Common myeloid progenitor, CD34-positive (primary cell): ENCODE data around the gene CHRNA7.

ENCODE experiments used
- CTCF ChIA-PET: fragments of 350-600 bp; sonication (Branson Sonifier 250); formaldehyde crosslinking; loops from one replicate; lab custom pipeline; 2021; ENCODE audit warnings: antibody characterized with exemption; lab: Charles Lee
- POLR2A ChIA-PET: fragments of 350-600 bp; sonication (Branson Sonifier 250); formaldehyde crosslinking; loops from one replicate; lab custom pipeline; 2021; ENCODE audit warnings: antibody characterized with exemption; lab: Charles Lee
- DNase-seq, 3 donors: peaks; one replicate each; pipeline versions ENCODE4 v3.0.0 to v3.0.0-alpha.2; 2013
- H3K27ac ChIP-seq, 2 experiments: 1 replicate in 1 of 2; 2 replicates in 1 of 2; pipeline ENCODE4 v1.7.0; 2013; ENCODE audit warnings: inconsistent platforms in 2 of 2, low read length in 2 of 2, mild to moderate bottlenecking in 2 of 2, low read depth in 1 of 2, moderate library complexity in 1 of 2; ENCODE audit not compliant: severe bottlenecking in 2 of 2, insufficient read depth in 1 of 2, poor library complexity in 1 of 2
- H3K27me3 ChIP-seq, 5 experiments: replicated peaks in 2 of 5; 1 replicate in 3 of 5; 2 replicates in 2 of 5; pipeline versions ENCODE4 v1.6.1 to v1.7.0; 2013; ENCODE audit warnings: low read length in 4 of 5, mild to moderate bottlenecking in 2 of 5, moderate library complexity in 2 of 5, inconsistent platforms in 1 of 5; ENCODE audit not compliant: insufficient read depth in 5 of 5, control insufficient read depth in 4 of 5
- H3K36me3 ChIP-seq, 4 experiments: 1 replicate in 2 of 4; 2 replicates in 2 of 4; pipeline versions ENCODE4 v1.6.1 to v1.7.0; 2013; ENCODE audit warnings: low read length in 3 of 4, control low read depth in 1 of 4, mild to moderate bottlenecking in 1 of 4; ENCODE audit not compliant: control insufficient read depth in 4 of 4, insufficient read depth in 4 of 4
- H3K4me1 ChIP-seq, 4 experiments: 1 replicate in 3 of 4; 2 replicates in 1 of 4; pipeline versions ENCODE4 v1.6.1 to v1.7.1; 2013; ENCODE audit warnings: low read length in 3 of 4, mild to moderate bottlenecking in 3 of 4, control low read depth in 1 of 4, inconsistent platforms in 1 of 4, moderate library complexity in 1 of 4; ENCODE audit not compliant: control insufficient read depth in 4 of 4, insufficient read depth in 4 of 4; ENCODE audit errors: control extremely low read depth in 1 of 4
- H3K4me3 ChIP-seq, 7 experiments: 1 replicate in 4 of 7; 2 replicates in 3 of 7; pipeline versions ENCODE4 v1.5.1 to v1.7.0; 2013; ENCODE audit warnings: mild to moderate bottlenecking in 7 of 7, low read length in 6 of 7, moderate library complexity in 6 of 7, inconsistent platforms in 2 of 7, low read depth in 2 of 7, control low read depth in 1 of 7; ENCODE audit not compliant: insufficient read depth in 4 of 7, control insufficient read depth in 1 of 7; ENCODE audit errors: extremely low read depth in 1 of 7
- H3K9me3 ChIP-seq, 5 experiments: 1 replicate in 4 of 5; 2 replicates in 1 of 5; pipeline versions ENCODE4 v1.6.1 to v1.7.1; 2013; ENCODE audit warnings: low read length in 4 of 5, mild to moderate bottlenecking in 2 of 5, inconsistent platforms in 1 of 5, low read depth in 1 of 5, moderate library complexity in 1 of 5; ENCODE audit not compliant: control insufficient read depth in 4 of 5, insufficient read depth in 2 of 5; ENCODE audit errors: control extremely low read depth in 1 of 5
- WGBS: methylation state at CpG from one replicate; pipeline ENCODE4 v1.1.5; 2013; ENCODE audit not compliant: insufficient coverage; 5-methylcytosine and 5-hydroxymethylcytosine counted together

The CHRNA7 gene

DNA sequence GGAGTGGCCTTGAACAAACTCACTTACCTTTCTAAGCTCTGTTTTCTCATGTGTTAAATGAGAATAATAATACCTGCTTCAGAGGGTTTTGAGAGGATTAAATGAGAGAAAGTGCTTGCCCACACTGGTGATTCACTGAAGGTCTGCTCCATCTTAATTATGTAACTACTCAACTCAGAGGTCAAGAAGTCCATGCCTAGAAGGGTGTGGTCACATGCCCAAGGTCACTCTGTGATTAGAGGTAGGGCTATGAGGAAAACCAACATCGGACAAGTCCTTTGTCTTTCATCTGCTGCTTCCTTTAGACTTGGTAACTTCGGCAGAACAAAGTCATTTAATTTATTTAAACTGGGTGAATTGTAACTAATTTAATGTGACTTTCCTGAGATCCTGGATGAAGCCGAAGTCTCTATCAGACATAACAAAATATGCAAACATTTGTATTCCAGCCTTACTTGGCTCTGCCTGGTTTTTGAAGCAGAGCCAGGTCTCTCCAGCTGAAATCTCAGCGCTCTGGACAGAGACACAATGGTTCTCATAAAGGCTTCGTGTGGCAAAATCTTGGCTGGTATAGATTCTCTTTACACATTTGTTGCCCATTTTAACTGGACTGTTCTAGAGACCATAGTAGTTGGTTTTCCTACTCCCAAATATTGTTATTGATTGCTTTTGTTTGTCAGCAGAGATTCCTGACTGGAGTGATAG, 3.0 kb downstream of the CHRNA7 start:
- no peak for DNase-seq
- 97% methylated on average over 4 of the region's 5 CpGs for WGBS
- CTCF ChIA-PET = interaction anchor here (1.8 kb wide), 1 partner anchor 56 kb away, joined by 4 read pairs; no protein-coding TSS in a partner anchor

DNA sequence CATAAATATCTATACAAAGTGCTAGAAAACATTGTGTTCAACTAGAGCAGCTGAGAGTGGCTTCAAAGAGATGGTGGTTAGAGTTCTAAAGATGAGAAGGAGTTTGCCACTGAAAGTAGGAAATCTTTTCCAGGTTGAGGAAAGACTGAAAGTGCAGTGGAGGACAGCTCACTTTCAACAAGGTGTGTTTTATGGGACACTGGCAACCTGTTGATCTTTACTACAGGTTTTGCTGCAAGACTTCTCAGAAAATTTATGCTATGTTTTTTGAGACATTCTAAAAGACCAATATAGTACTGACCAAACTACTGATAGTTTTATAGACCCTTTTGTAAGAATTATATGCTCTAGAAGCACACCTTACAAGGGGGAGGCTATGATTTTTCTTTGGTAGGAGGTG, 3.8 kb downstream of the CHRNA7 start:
- DNase-seq = no peak
- CTCF ChIA-PET = no interaction called here

More for the DNA sequence above, 3.0 kb downstream of the CHRNA7 start:
- Histone ChIP-seq H3K9me3 (no peaks in the 10 kb centered on the region), H3K27ac (no peak overlapping the region), H3K4me1 (peaks cover 3 to 25% (median 15%) of the 10 kb centered on the region in 4 experiments), H3K36me3 (no peaks in the 10 kb centered on the region), H3K27me3 (peaks cover 5 to 24% (median 17%) of the 10 kb centered on the region in 5 experiments), H3K4me3 (no peak overlapping the region)
- POLR2A ChIA-PET = no interaction called here

DNA sequence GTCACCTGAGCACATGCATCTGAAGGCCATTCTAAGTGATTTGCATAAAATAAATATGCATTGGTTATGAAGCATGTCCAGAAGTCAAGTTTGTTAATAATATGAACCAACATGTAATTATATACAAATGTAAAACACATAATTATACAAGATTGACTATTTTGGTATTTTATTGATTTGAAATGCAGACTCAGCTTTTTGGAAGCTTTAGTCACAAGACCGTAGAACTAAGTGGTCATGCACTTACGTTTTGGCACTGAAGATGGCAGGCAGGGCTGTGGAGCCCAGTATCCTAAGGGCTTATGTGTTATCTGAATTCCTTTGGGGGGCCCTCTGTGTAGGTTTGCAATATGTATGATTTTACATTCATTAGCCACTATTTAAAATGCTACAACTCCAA, 5.0 kb downstream of the CHRNA7 start:
- no peak for DNase-seq
- no CpG with 5 or more reads among the region's 2 CpGs for WGBS
- CTCF ChIA-PET = no interaction called here

More for the DNA sequence above, 3.8 kb downstream of the CHRNA7 start:
- H3K36me3 ChIP-seq = no peaks in the 10 kb centered on the region
- H3K4me3 ChIP-seq = no peak overlapping the region
- H3K4me1 ChIP-seq = peaks cover 1 to 22% (median 14%) of the 10 kb centered on the region in 4 experiments
- peaks cover 5 to 23% (median 17%) of the 10 kb centered on the region in 5 experiments for H3K27me3 ChIP-seq
- H3K27ac ChIP-seq = no peak overlapping the region
- no peaks in the 10 kb centered on the region for H3K9me3 ChIP-seq
- POLR2A ChIA-PET = no interaction called here

DNA sequence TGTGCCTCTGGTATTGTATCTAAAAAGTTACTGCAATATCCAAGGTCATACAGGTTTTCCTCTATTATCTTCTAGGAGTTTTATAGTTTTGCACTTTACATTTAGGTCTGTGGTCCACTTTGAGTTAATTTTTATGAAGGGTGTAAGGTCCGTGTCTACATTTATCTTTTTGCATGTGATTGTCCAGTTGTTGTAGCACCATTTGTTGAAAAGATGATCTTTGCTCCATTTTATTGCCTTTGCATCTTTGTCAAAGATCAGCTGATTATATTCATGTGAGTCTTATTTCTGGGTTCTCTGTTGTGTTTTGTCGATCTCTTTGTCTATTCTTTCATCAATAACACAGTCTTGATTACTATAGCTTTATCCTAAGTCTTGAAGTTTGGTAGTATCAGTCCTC, 6.7 kb downstream of the CHRNA7 start:
- DNase-seq = no peak
- peaks cover 0 to 1% (median under 1%) of the 10 kb centered on the region in 4 experiments for H3K4me1 ChIP-seq
- no peaks in the 10 kb centered on the region for H3K36me3 ChIP-seq
- H3K4me3 ChIP-seq = no peak overlapping the region
- WGBS = 100% methylated on average over 1 of the region's 2 CpGs
- CTCF ChIA-PET = interaction anchor here (1.1 to 1.4 kb wide), 2 partner anchors 8 to 59 kb away, joined by 3 to 4 read pairs; no protein-coding TSS in a partner anchor
- peaks cover 2 to 12% (median 4%) of the 10 kb centered on the region in 5 experiments for H3K27me3 ChIP-seq
- H3K9me3 ChIP-seq = no peaks in the 10 kb centered on the region
- no peak overlapping the region for H3K27ac ChIP-seq
- POLR2A ChIA-PET = interaction anchor here (0.6 kb wide), 1 partner anchor 131 kb away, joined by 4 read pairs; no protein-coding TSS in a partner anchor

More for the DNA sequence above, 5.0 kb downstream of the CHRNA7 start:
- Histone ChIP-seq H3K27me3 (peaks cover 5 to 23% (median 14%) of the 10 kb centered on the region in 5 experiments), H3K27ac (no peak overlapping the region), H3K36me3 (no peaks in the 10 kb centered on the region), H3K4me3 (no peak overlapping the region), H3K9me3 (no peaks in the 10 kb centered on the region), H3K4me1 (peaks cover 0 to 12% (median 4%) of the 10 kb centered on the region in 4 experiments)
- POLR2A ChIA-PET = no interaction called here

DNA sequence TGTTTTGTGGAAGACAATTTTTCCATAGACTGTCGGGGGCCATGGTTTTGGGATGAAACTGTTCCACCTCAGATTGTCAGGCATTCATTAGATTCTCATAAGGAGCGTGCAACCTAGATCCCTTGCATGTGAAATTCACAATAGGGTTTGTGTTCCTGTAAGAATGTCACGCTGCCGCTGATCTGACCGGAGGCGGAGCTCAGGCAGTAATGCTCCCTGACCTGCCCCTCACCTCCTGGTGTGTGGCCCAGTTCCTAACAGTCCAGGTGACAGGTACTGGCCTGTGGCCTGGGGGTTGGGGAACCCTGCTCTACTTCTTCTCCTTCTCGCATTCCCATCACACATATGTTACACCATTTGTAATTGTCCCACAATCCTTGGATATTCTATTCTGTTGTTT, 11.0 kb downstream of the CHRNA7 start:
- Histone ChIP-seq H3K36me3 (no peaks in the 10 kb centered on the region), H3K4me1 (peaks cover 0 to 8% (median 5%) of the 10 kb centered on the region in 4 experiments), H3K9me3 (no peaks in the 10 kb centered on the region), H3K27ac (no peak overlapping the region), H3K27me3 (peaks cover 0 to 1% (median 0%) of the 10 kb centered on the region in 5 experiments), H3K4me3 (no peak overlapping the region)
- DNase-seq = no peak
- POLR2A ChIA-PET = no interaction called here
- CTCF ChIA-PET = no interaction called here
- 100% methylated on average over 6 of the region's 7 CpGs for WGBS

DNA sequence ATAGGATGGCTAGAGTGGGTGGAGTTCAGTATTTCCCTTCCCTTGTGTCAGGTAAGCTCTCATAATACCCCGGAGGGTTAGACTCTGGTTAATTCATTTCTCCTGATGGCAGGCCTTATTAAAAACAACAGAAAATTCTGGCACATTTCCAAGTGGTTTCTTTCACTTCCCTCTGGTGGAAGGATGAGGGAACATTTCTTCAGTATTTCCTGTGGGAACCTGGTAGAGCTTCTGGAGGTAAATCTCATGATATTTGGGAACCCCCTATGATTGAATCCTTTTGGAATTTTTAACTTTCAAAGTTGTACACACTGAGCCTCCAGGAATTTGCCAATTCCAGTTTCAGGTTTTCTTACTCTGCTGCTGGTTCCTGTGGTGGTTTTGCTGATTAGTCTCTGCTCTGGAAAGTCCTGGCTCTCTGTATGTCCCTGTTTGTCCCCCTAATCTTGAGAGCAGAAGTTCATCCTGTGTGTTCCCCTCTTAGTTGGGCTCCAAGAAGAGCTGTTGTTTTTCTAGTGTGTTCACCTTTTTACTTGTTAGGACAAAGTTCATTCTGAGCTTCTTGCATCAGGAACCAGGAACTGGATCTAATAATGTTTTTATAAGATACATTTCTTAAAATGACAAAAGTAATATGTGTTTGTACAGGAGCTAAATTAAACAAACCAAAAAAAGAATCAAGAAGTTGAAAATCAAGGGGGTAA, 12.1 kb downstream of the CHRNA7 start:
- WGBS = no CpG with 5 or more reads among the region's 1 CpG
- Histone ChIP-seq H3K36me3 (no peaks in the 10 kb centered on the region), H3K27me3 (no peaks in the 10 kb centered on the region), H3K4me3 (no peak overlapping the region), H3K27ac (no peak overlapping the region), H3K4me1 (peaks cover 0 to 8% (median 5%) of the 10 kb centered on the region in 4 experiments), H3K9me3 (no peaks in the 10 kb centered on the region)
- peak; percentile 29 to 52 (median 44) for DNase-seq
- ChIA-PET POLR2A (no interaction called here), CTCF (interaction anchor here (0.9 to 1.2 kb wide), 3 partner anchors 10 to 110 kb away, joined by 3 to 5 read pairs (median 4); no protein-coding TSS in a partner anchor)

DNA sequence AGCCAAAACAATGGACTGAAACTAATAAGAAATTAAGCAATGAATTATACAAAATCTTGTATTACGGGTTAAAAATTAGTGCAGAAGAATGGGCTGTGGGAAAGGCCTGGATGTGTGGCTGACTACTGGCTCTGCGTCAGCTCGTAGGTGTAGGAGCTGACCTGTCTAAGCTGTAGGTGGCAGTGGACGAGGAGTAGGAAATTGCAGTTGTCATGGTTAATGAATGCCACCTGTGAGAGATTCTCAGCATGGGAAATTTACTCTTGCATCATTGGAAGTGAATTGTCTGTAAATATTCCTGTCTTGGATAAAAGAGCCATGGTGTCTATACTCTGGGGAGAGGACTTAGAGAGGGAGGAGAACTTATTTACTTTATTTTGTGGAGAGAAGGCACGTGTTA, 23.4 kb downstream of the CHRNA7 start:
- POLR2A ChIA-PET = no interaction called here
- WGBS = 66% methylated on average over 4 of the region's 5 CpGs
- no peak for DNase-seq
- H3K27me3 ChIP-seq = no peaks in the 10 kb centered on the region
- CTCF ChIA-PET = interaction anchor here (1.3 kb wide), 1 partner anchor 19 kb away, joined by 3 read pairs; no protein-coding TSS in a partner anchor
- H3K4me3 ChIP-seq = no peak overlapping the region
- no peaks in the 10 kb centered on the region for H3K36me3 ChIP-seq
- H3K9me3 ChIP-seq = no peaks in the 10 kb centered on the region
- no peak overlapping the region for H3K27ac ChIP-seq
- no peaks in the 10 kb centered on the region for H3K4me1 ChIP-seq
